H1 (cell line): ENCODE data around the gene DENND11. TPM values are rescaled to one million over a fixed set of nuclear protein-coding genes. Genes with fewer than 3 reads are reported as not detected.

Experiments
- CTCF ChIA-PET: fragments of 300-600 bp; sonication (Branson Sonifier 250); formaldehyde crosslinking; loops from one replicate; lab custom pipeline; 2021; ENCODE audit not compliant: partially characterized antibody; lab: Charles Lee
- POLR2A ChIA-PET: fragments of 300-600 bp; sonication (Branson Sonifier 250); formaldehyde crosslinking; loops from one replicate; lab custom pipeline; 2021; ENCODE audit warnings: inconsistent platforms; ENCODE audit not compliant: partially characterized antibody; lab: Charles Lee
- DNase-seq, 2 experiments: peaks; one replicate each; pipeline versions ENCODE4 v3.0.0 to v3.0.0-alpha.2; 2010 to 2022; ENCODE audit warnings: low spot score in 2 of 2, low read depth in 1 of 2, mixed read lengths in 1 of 2
- FAIRE-seq: peaks from 2 replicates; lab custom pipeline; 2011; peaks lifted over from hg19 to GRCh38; lab: Jason Lieb, UNC
- H2AFZ ChIP-seq: 2 replicates; pipeline ENCODE4 v1.8.1; 2012; ENCODE audit warnings: low read length, inconsistent platforms
- H2AK5ac ChIP-seq: 2 replicates; pipeline ENCODE4 v1.6.1; 2013; ENCODE audit warnings: low read depth, low read length
- H2BK120ac ChIP-seq: replicated peaks from 2 replicates; pipeline ENCODE3; 2013; ENCODE audit warnings: low read depth, low read length, inconsistent platforms
- H2BK12ac ChIP-seq: 2 replicates; pipeline ENCODE4 v1.6.1; 2013; ENCODE audit warnings: low read depth, low read length
- H2BK15ac ChIP-seq: 2 replicates; pipeline ENCODE4 v1.6.1; 2013; ENCODE audit warnings: low read length
- H2BK20ac ChIP-seq: 2 replicates; pipeline ENCODE4 v1.6.1; 2013; ENCODE audit warnings: low read length
- H2BK5ac ChIP-seq: 2 replicates; pipeline ENCODE4 v1.6.1; 2013; ENCODE audit warnings: low read depth, low read length
- H3K14ac ChIP-seq: 2 replicates; pipeline ENCODE4 v1.6.1; 2013; ENCODE audit warnings: inconsistent platforms; ENCODE audit not compliant: insufficient read length
- H3K18ac ChIP-seq: 2 replicates; pipeline ENCODE4 v1.6.1; 2013; ENCODE audit warnings: low read length; ENCODE audit errors: extremely low read depth
- H3K23ac ChIP-seq: 2 replicates; pipeline ENCODE4 v1.6.1; 2013; ENCODE audit warnings: inconsistent platforms; ENCODE audit not compliant: insufficient read length
- H3K23me2 ChIP-seq: 2 replicates; pipeline ENCODE4 v1.6.1; 2013; ENCODE audit warnings: low read depth, low read length
- H3K27ac ChIP-seq: 2 replicates; pipeline ENCODE4 v1.6.1; 2011; ENCODE audit warnings: low read depth, low read length, inconsistent platforms
- H3K27me3 ChIP-seq, 4 experiments: replicated peaks in 1 of 4; 1 replicate in 1 of 4; 2 replicates in 3 of 4; pipeline versions ENCODE4 v1.6.1 to v1.8.1; 2011 to 2013; ENCODE audit warnings: low read length in 3 of 4, mild to moderate bottlenecking in 3 of 4, inconsistent platforms in 2 of 4, mixed read lengths in 2 of 4, moderate library complexity in 1 of 4; ENCODE audit not compliant: control insufficient read depth in 3 of 4, insufficient read depth in 3 of 4; ENCODE audit errors: extremely low read depth in 1 of 4
- H3K36me3 ChIP-seq, 4 experiments: 2 replicates each; pipeline versions ENCODE4 v1.6.1 to v1.8.1; 2011 to 2013; ENCODE audit warnings: mild to moderate bottlenecking in 4 of 4, low read length in 3 of 4, moderate library complexity in 2 of 4, control low read depth in 1 of 4, inconsistent platforms in 1 of 4; ENCODE audit not compliant: insufficient read depth in 4 of 4, control insufficient read depth in 2 of 4
- H3K4ac ChIP-seq: replicated peaks from 2 replicates; pipeline ENCODE3; 2013; ENCODE audit warnings: low read length, low read depth, mixed read lengths, inconsistent platforms; ENCODE audit not compliant: insufficient read length
- H3K4me1 ChIP-seq, 4 experiments: replicated peaks in 1 of 4; 1 replicate in 1 of 4; 2 replicates in 3 of 4; pipeline versions ENCODE4 v1.6.1 to v1.8.1; 2011 to 2013; ENCODE audit warnings: low read length in 3 of 4, inconsistent platforms in 2 of 4, mixed read lengths in 1 of 4; ENCODE audit not compliant: insufficient read depth in 4 of 4, control insufficient read depth in 3 of 4
- H3K4me2 ChIP-seq, 2 experiments: 2 replicates each; pipeline versions ENCODE4 v1.6.1 to v1.8.1; 2011 to 2013; ENCODE audit warnings: low read depth in 2 of 2, low read length in 2 of 2, control low read depth in 1 of 2, inconsistent platforms in 1 of 2, mild to moderate bottlenecking in 1 of 2; ENCODE audit not compliant: insufficient read depth in 1 of 2
- H3K4me3 ChIP-seq, 4 experiments: fragments of 200-600, 300-600 bp in 1 of 4; sonication (generic), shearing (Covaris generic), sonication (Bioruptor Twin) in 1 of 4; 2 replicates each; pipeline versions ENCODE4 v1.5.1 to v1.8.1; 2011 to 2016; ENCODE audit warnings: low read length in 4 of 4, low read depth in 3 of 4, control low read depth in 2 of 4, inconsistent platforms in 2 of 4, mild to moderate bottlenecking in 2 of 4, mixed read lengths in 1 of 4, moderate library complexity in 1 of 4; ENCODE audit not compliant: insufficient read depth in 2 of 4; ENCODE audit errors: extremely low read depth in 1 of 4
- H3K56ac ChIP-seq: replicated peaks from 2 replicates; pipeline ENCODE3; 2013; ENCODE audit warnings: low read depth, mild to moderate bottlenecking, mixed read lengths, low read length, inconsistent platforms; ENCODE audit not compliant: insufficient read length
- H3K79me1 ChIP-seq: 2 replicates; pipeline ENCODE4 v1.6.1; 2013; ENCODE audit warnings: low read depth, low read length, control low read depth
- H3K79me2 ChIP-seq, 2 experiments: 2 replicates each; pipeline versions ENCODE4 v1.6.1 to v1.8.1; 2012 to 2013; ENCODE audit warnings: low read length in 2 of 2, mild to moderate bottlenecking in 2 of 2, inconsistent platforms in 1 of 2; ENCODE audit not compliant: insufficient read depth in 2 of 2, control insufficient read depth in 1 of 2
- H3K9ac ChIP-seq, 4 experiments: replicated peaks in 1 of 4; 1 replicate in 1 of 4; 2 replicates in 3 of 4; pipeline versions ENCODE4 v1.6.1 to v1.8.1; 2011 to 2013; ENCODE audit warnings: low read depth in 3 of 4, low read length in 3 of 4, control low read depth in 2 of 4, mild to moderate bottlenecking in 2 of 4, moderate library complexity in 2 of 4, inconsistent platforms in 1 of 4; ENCODE audit errors: extremely low read depth in 1 of 4
- H3K9me3 ChIP-seq, 2 experiments: 2 replicates each; pipeline versions ENCODE4 v1.6.1 to v1.8.1; 2012 to 2013; ENCODE audit warnings: mild to moderate bottlenecking in 2 of 2, moderate library complexity in 2 of 2, control low read depth in 1 of 2, inconsistent platforms in 1 of 2, low read depth in 1 of 2, low read length in 1 of 2, mixed read lengths in 1 of 2; ENCODE audit not compliant: insufficient read depth in 2 of 2
- H4K20me1 ChIP-seq, 2 experiments: replicated peaks in 1 of 2; 2 replicates each; pipeline versions ENCODE3 to v1.8.1; 2011 to 2013; ENCODE audit warnings: inconsistent platforms in 2 of 2, low read length in 2 of 2, mild to moderate bottlenecking in 1 of 2; ENCODE audit not compliant: insufficient read depth in 2 of 2, control insufficient read depth in 1 of 2
- H4K5ac ChIP-seq: 2 replicates; pipeline ENCODE4 v1.6.1; 2013; ENCODE audit warnings: low read length, low read depth, mixed read lengths, inconsistent platforms; ENCODE audit not compliant: insufficient read length
- H4K8ac ChIP-seq: 2 replicates; pipeline ENCODE4 v1.8.0; 2013; ENCODE audit warnings: mild to moderate bottlenecking, moderate library complexity, low read length, inconsistent platforms; ENCODE audit not compliant: insufficient read depth; ENCODE audit errors: extremely low read depth
- H4K91ac ChIP-seq: replicated peaks from 2 replicates; pipeline ENCODE3; 2013; ENCODE audit warnings: low read length, mixed read lengths, inconsistent platforms; ENCODE audit not compliant: insufficient read length
- BCL11A ChIP-seq, 2 experiments: IDR thresholded peaks; one replicate each; pipeline ENCODE4 v1.6.1; 2011; ENCODE audit warnings: low read depth in 2 of 2, low read length in 2 of 2, mild to moderate bottlenecking in 2 of 2
- CHD2 ChIP-seq: IDR thresholded peaks from 2 replicates; pipeline ENCODE4 v1.6.1; 2012; ENCODE audit warnings: low read length, improper control_type of control experiment
- CTBP2 ChIP-seq: IDR thresholded peaks from 2 replicates; pipeline ENCODE4 v1.7.0; 2011; ENCODE audit warnings: borderline replicate concordance, mild to moderate bottlenecking, moderate library complexity, mixed read lengths, low read length; ENCODE audit not compliant: insufficient read depth, insufficient read length
- EZH2 ChIP-seq: fragments of 200-600 bp; sonication (generic); IDR thresholded peaks from 2 replicates; pipeline ENCODE4 v1.7.1; 2012; ENCODE audit warnings: low read depth, mild to moderate bottlenecking, moderate library complexity, low read length, inconsistent platforms; ENCODE audit not compliant: severe bottlenecking
- KDM5A ChIP-seq: fragments of 200-600 bp; IDR thresholded peaks from 2 replicates; pipeline ENCODE4 v1.7.1; 2012; ENCODE audit warnings: mild to moderate bottlenecking, low read length, inconsistent platforms, mixed read lengths
- POLR2A ChIP-seq, 2 experiments: IDR thresholded peaks; 1 replicate in 1 of 2; 2 replicates in 1 of 2; pipeline ENCODE4 v1.6.1; 2011; ENCODE audit warnings: low read depth in 2 of 2, low read length in 2 of 2, mild to moderate bottlenecking in 2 of 2; ENCODE audit errors: control extremely low read depth in 1 of 2
- POLR2AphosphoS5 ChIP-seq: IDR thresholded peaks from 2 replicates; pipeline ENCODE4 v1.6.1; 2011; ENCODE audit warnings: low read depth, low read length
- TBP ChIP-seq: IDR thresholded peaks from 2 replicates; pipeline ENCODE4 v1.6.1; 2011; ENCODE audit warnings: low read depth, low read length, improper control_type of control experiment
- WGBS, 2 experiments: shearing (Covaris generic) in 1 of 2; methylation state at CpG; one replicate each; pipeline versions ENCODE4 v1.1.6 to v1.1.7; 2013 to 2015; ENCODE audit warnings: low lambda C conversion rate in 2 of 2, mixed read lengths in 2 of 2, inconsistent platforms in 1 of 2, low coverage in 1 of 2, missing lambda C conversion rate in 1 of 2; ENCODE audit not compliant: insufficient replicate concordance in 2 of 2, insufficient coverage in 1 of 2, insufficient read length in 1 of 2; ENCODE audit errors: extremely low coverage in 1 of 2, missing lambda C conversion rate in 1 of 2; 5-methylcytosine and 5-hydroxymethylcytosine counted together
- polyA plus RNA-seq, 7 experiments: library from polyadenylated mRNA; depleted of rRNA in 3 of 7; stranded (reverse) in 5 of 7; unstranded in 2 of 7; fragments of >200 nt in 5 of 7; fragments of 200-250 nt in 2 of 7; gene quantifications; 1 replicate in 5 of 7; 2 replicates in 1 of 7; 4 replicates in 1 of 7; pipeline versions ENCODE4 v1.2.1 to v1.2.3, GENCODE V29; 2011 to 2013; ENCODE audit warnings: missing spikeins in 2 of 7, mixed read lengths in 2 of 7
- total RNA-seq: library from RNA; stranded (reverse); fragmentation: NEBNext Ultra II Directional; extraction: Animal tissue kit (Norgen Biotek cat#: 25700); gene quantifications from 2 replicates; pipeline ENCODE4 v1.2.1, GENCODE V29; 2021
- TF ChIP-seq, protein P1 (sequence below): IDR thresholded peaks from 2 replicates; pipeline ENCODE4 v1.6.1; 2011; ENCODE audit warnings: low read length, improper control_type of control experiment
- TF ChIP-seq, protein P2 (sequence below): IDR thresholded peaks from 2 replicates; pipeline ENCODE4 v1.6.1; 2011; ENCODE audit warnings: low read depth, mild to moderate bottlenecking, low read length; ENCODE audit not compliant: insufficient read depth

DENND11 gene
- total and polyA plus RNA-seq, 2 of the 8 experiments (the other 6 are each of a cell fraction or from before 2014, with no cell fraction given) = 8.0 to 26.8 TPM

DNA sequence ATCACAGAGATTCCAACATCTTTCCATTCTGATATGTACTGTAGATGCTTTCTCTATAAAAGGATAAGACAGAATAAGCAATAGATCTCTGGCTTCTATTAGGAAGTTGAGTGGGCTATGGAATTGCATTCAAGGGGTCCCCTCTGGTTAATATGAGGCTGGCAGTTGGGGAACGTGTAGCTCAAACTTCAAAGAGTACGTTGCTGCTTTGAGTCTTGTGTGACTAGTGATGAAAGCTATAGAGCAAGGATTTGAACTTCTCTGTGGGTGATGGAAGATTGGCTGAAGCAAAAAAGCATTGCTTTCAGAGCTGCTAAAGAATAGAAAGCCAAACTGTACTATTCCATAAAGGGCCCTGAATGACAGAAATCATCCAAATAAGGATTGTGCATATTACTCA lies 12.6 kb upstream of the DENND11 start:
- Histone ChIP-seq H3K27ac (no peak overlapping the region), H4K5ac (no peak overlapping the region), H2BK15ac (no peak overlapping the region), H2BK12ac (no peak overlapping the region), H3K18ac (no peak overlapping the region), H4K91ac (no peak overlapping the region), H3K14ac (no peak overlapping the region), H2AK5ac (no peak overlapping the region), H3K79me2 (no peaks in the 10 kb centered on the region), H4K8ac (no peak overlapping the region), H3K9me3 (no peaks in the 10 kb centered on the region), H3K36me3 (no peaks in the 10 kb centered on the region), H3K4me1 (peaks cover 0 to 8% (median 0%) of the 10 kb centered on the region in 4 experiments; a peak in 1 of 7 replicates), H3K23ac (no peak overlapping the region), H2BK120ac (no peak overlapping the region), H2AFZ (no peak overlapping the region), H3K56ac (no peak overlapping the region), H2BK5ac (no peak overlapping the region), H2BK20ac (no peak overlapping the region), H3K23me2 (peaks cover 3% of the 10 kb centered on the region; the same call in 1 of the 2 replicates), H4K20me1 (no peaks in the 10 kb centered on the region), H3K4me2 (no peak overlapping the region), H3K9ac (no peak overlapping the region), H3K27me3 (no peaks in the 10 kb centered on the region), H3K4me3 (no peak overlapping the region), H3K4ac (no peak overlapping the region), H3K79me1 (no peaks in the 10 kb centered on the region)
- 75% methylated on average over 2 of the region's 2 CpGs; no CpG with 5 or more reads in 1 of the 2 experiments for WGBS, 2 experiments
- ChIA-PET POLR2A (interaction anchor here (0.9 to 4.3 kb wide), 3 partner anchors 10 to 23 kb away, joined by 3 to 21 read pairs (median 3); partner anchors contain the start of gene SSBP1), CTCF (interaction anchor here (0.9 to 1.2 kb wide), 4 partner anchors 14 to 69 kb away, joined by 3 to 5 read pairs (median 4); partner anchors contain the start of gene SSBP1)
- DNase-seq = no peak
- no peak for FAIRE-seq
- TF ChIP-seq BCL11A (IDR thresholded peaks at IDR 0.05; ENCODE audit: low read depth in 2 of 2, low read length in 2 of 2) (no peak), KDM5A (no peak), CTBP2 (no peak), POLR2AphosphoS5 (no peak), EZH2 (no peak), POLR2A (IDR thresholded peaks at IDR 0.05; ENCODE audit: control extremely low read depth in 1 of 2, low read depth in 2 of 2, low read length in 2 of 2) (no peak), CHD2 (no peak), TBP (no peak)
- TF ChIP-seq, protein P1, sequence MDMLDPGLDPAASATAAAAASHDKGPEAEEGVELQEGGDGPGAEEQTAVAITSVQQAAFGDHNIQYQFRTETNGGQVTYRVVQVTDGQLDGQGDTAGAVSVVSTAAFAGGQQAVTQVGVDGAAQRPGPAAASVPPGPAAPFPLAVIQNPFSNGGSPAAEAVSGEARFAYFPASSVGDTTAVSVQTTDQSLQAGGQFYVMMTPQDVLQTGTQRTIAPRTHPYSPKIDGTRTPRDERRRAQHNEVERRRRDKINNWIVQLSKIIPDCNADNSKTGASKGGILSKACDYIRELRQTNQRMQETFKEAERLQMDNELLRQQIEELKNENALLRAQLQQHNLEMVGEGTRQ = no peak
- TF ChIP-seq, protein P2, sequence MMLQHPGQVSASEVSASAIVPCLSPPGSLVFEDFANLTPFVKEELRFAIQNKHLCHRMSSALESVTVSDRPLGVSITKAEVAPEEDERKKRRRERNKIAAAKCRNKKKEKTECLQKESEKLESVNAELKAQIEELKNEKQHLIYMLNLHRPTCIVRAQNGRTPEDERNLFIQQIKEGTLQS = no peak
